Measurements from ENCODE around the gene POU2F3.

DNA sequence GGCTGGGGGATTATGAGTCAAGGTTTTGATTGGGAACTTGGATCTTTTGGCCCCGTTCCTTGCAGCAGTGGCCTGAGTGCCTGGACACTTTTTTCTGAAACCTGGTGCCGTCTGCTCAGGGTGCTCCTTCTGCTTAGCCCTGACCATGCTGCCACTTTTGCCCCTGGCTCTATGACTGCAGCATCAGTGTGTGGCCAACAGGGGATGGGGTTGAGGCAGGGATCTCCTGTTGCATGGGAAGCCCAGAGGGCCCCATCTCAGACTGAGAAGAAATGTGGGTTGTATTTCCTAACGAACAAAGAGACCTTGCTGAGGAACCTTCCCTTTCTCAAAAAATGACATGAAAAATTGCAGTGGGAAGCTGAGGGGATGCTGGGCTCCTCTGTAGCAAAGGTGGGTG, 18.7 kb downstream of the POU2F3 start:
- TF ChIP-seq POLR2AphosphoS5 (IDR thresholded peaks at IDR 0.05; ENCODE audit: low read depth, low read length) = no peak
- TF ChIP-seq, protein P1, sequence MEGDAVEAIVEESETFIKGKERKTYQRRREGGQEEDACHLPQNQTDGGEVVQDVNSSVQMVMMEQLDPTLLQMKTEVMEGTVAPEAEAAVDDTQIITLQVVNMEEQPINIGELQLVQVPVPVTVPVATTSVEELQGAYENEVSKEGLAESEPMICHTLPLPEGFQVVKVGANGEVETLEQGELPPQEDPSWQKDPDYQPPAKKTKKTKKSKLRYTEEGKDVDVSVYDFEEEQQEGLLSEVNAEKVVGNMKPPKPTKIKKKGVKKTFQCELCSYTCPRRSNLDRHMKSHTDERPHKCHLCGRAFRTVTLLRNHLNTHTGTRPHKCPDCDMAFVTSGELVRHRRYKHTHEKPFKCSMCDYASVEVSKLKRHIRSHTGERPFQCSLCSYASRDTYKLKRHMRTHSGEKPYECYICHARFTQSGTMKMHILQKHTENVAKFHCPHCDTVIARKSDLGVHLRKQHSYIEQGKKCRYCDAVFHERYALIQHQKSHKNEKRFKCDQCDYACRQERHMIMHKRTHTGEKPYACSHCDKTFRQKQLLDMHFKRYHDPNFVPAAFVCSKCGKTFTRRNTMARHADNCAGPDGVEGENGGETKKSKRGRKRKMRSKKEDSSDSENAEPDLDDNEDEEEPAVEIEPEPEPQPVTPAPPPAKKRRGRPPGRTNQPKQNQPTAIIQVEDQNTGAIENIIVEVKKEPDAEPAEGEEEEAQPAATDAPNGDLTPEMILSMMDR (IDR thresholded peaks at IDR 0.05) = no peak
- TF ChIP-seq REST (IDR thresholded peaks at IDR 0.05; ENCODE audit: insufficient read depth in 1 of 2, low read depth in 2 of 2, low read length in 1 of 2) = no peak
- no peak for TF ChIP-seq TCF7L2 (IDR thresholded peaks at IDR 0.05; ENCODE audit: low read depth, low read length)
- TF ChIP-seq SIN3A (IDR thresholded peaks at IDR 0.05; ENCODE audit: borderline replicate concordance, insufficient read depth, low read depth, low read length) = no peak
